Dendritic cell treated with granulocyte-macrophage colony-stimulating factor and Interleukin-4, amounts not matched to agents 40 ng/mL and 50 ng/mL, for 4 days (primary cell): ENCODE results near the gene CPLX1.
"Not testable (repeated sequence)": the region's sequence is repeated elsewhere in the genome, so short reads cannot be mapped to it uniquely, and the experiment has no call there.

ENCODE experiments used
- H3K27ac Mint-ChIP-seq: one replicate; pipeline ENCODE4 v1.8.0; 2022; ENCODE audit warnings: mild to moderate bottlenecking, mixed read lengths
- H3K27me3 Mint-ChIP-seq: one replicate; pipeline ENCODE4 v1.8.0; 2022; ENCODE audit warnings: mild to moderate bottlenecking, mixed read lengths
- H3K36me3 Mint-ChIP-seq: one replicate; pipeline ENCODE4 v1.8.0; 2022; ENCODE audit warnings: low read depth, mixed read lengths
- H3K4me1 Mint-ChIP-seq: one replicate; pipeline ENCODE4 v1.8.0; 2022; ENCODE audit warnings: low read depth, mixed read lengths
- H3K4me3 Mint-ChIP-seq: one replicate; pipeline ENCODE4 v1.8.0; 2022; ENCODE audit warnings: mild to moderate bottlenecking, moderate library complexity, mixed read lengths
- H3K9me3 Mint-ChIP-seq: one replicate; pipeline ENCODE4 v1.8.0; 2022; ENCODE audit warnings: mixed read lengths
- intact Hi-C: fragments of 100-400 bp; cut with micrococcal nuclease; formaldehyde crosslinking; loops from one replicate; pipeline ENCODE4 v1.15.0; 2022

Gene CPLX1

DNA sequence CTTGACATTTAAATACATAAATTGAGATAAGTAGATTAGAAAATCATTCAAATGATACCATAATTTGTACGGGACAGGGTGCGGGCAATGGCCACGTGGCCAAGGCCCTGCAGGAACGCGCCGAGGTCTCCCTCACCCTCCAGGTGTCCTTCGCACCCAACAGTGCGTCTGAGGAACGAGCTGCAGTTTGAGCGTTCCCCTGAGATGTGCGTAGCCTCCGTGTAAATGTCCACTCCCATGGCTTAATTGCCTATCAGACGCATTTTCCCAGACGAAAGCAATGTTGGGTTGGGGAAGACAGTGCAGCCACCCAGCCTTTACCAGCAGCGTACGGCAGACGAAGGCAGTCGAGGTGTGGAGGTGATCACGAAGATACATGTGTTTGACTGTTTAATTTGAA lies 56.4 kb downstream of the CPLX1 start:
- peaks cover 34% of the 10 kb centered on the region for H3K4me1 Mint-ChIP-seq
- no peaks in the 10 kb centered on the region for H3K27me3 Mint-ChIP-seq
- H3K36me3 Mint-ChIP-seq, result peaks cover 97% of the 10 kb centered on the region
- no peak overlapping the region for H3K4me3 Mint-ChIP-seq
- peaks cover 3% of the 10 kb centered on the region for H3K9me3 Mint-ChIP-seq
- H3K27ac Mint-ChIP-seq, result no peak overlapping the region
- intact Hi-C loops, result no loop called here

- H3K27me3 Mint-ChIP-seq, result no peaks in the 10 kb centered on the region
- no peaks in the 10 kb centered on the region for H3K9me3 Mint-ChIP-seq
- H3K4me1 Mint-ChIP-seq, result peaks cover 30% of the 10 kb centered on the region
- intact Hi-C loops, result no loop called here
- H3K36me3 Mint-ChIP-seq, result peaks cover 97% of the 10 kb centered on the region
- H3K4me3 Mint-ChIP-seq, result no peak overlapping the region
- H3K27ac Mint-ChIP-seq, result no peak overlapping the region
These were observed 56.9 kb downstream of the CPLX1 start for GRCh38 chr4:768995-769394.

DNA sequence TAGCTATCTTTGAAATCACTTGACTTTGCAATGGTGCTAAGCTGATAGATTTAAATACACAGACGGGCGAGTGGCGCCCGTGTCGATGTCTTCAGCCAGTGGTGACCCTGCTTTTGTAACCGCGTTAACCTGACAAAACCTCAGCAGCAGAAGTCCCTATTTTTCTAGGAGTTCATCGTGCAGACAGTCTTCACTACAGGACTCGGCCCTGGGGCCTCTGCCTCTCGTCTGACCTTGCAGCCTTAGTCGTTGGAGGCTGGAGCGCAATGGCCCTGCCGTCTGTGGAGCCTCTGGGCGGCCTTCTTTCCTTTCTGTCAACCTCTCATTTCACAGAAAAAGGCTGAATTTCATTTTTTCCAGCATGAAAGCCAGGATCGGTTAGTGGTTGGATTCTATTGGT lies 57.9 kb downstream of the CPLX1 start:
- Mint-ChIP-seq H3K36me3 (peaks cover 97% of the 10 kb centered on the region), H3K27ac (no peak overlapping the region), H3K9me3 (no peaks in the 10 kb centered on the region), H3K4me1 (peaks cover 21% of the 10 kb centered on the region), H3K4me3 (no peak overlapping the region), H3K27me3 (no peaks in the 10 kb centered on the region)
- intact Hi-C loops, result no loop called here

DNA sequence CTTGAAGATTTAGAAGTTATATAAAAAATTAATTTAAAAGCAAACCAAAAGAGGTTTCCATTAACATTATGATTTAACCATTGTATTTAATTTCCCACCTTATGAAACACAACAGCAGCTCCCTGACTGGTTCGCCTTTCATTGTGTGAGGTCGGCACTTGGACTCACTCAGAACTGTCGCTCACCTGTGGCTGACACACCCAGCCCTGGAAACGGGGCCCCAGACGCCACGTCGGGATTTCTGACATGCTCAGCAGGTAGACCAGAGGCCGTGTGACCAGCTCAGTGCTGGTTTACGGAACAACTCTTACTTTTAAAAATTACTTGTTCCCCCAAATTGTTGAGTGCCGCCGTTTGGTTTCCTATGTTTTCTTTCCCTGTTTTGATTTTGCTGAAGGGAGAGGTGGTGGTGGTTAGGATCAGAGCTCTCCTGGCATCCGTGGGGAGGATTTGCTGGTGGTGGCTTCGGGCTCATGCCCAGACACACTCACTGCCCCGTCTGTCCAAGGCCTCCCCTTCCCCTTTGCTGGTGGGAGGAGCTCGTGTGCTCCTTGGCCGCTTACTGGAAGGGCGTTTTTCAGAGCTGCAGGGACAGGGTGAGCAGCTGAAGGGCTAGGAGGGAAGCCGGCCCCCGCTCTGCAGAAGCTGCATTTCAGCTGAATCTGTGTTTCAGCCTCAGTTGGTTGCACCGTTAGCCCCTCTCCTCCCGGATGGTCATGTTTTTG lies 59.2 kb downstream of the CPLX1 start:
- no peaks in the 10 kb centered on the region for H3K27me3 Mint-ChIP-seq
- peaks cover 2% of the 10 kb centered on the region for H3K9me3 Mint-ChIP-seq
- peaks cover 20% of the 10 kb centered on the region for H3K4me1 Mint-ChIP-seq
- no peak overlapping the region for H3K27ac Mint-ChIP-seq
- intact Hi-C loops, result no loop called here
- H3K36me3 Mint-ChIP-seq, result peaks cover 98% of the 10 kb centered on the region
- H3K4me3 Mint-ChIP-seq, result no peak overlapping the region

DNA sequence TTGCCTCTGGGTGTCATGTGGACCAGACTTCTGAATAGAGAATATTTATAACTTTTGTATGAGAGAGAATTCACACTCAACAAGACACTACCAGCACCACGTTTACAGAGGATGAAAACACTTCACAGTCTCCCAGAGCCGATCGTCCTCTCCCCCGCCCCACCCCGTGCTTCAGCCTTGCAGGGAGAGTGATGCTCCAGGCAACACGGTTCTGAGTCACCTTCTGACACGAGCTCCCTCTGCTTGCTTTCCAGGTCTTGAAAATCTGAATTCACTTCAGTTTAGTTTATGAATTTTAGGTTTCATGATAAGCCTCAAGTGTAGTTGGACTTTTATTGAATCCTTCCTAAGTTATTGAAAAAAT lies 59.8 kb downstream of the CPLX1 start:
- no peak overlapping the region for H3K27ac Mint-ChIP-seq
- H3K27me3 Mint-ChIP-seq, result no peaks in the 10 kb centered on the region
- peaks cover 20% of the 10 kb centered on the region for H3K4me1 Mint-ChIP-seq
- peaks cover 98% of the 10 kb centered on the region for H3K36me3 Mint-ChIP-seq
- intact Hi-C loops, result no loop called here
- H3K4me3 Mint-ChIP-seq, result no peak overlapping the region
- peaks cover 8% of the 10 kb centered on the region for H3K9me3 Mint-ChIP-seq

DNA sequence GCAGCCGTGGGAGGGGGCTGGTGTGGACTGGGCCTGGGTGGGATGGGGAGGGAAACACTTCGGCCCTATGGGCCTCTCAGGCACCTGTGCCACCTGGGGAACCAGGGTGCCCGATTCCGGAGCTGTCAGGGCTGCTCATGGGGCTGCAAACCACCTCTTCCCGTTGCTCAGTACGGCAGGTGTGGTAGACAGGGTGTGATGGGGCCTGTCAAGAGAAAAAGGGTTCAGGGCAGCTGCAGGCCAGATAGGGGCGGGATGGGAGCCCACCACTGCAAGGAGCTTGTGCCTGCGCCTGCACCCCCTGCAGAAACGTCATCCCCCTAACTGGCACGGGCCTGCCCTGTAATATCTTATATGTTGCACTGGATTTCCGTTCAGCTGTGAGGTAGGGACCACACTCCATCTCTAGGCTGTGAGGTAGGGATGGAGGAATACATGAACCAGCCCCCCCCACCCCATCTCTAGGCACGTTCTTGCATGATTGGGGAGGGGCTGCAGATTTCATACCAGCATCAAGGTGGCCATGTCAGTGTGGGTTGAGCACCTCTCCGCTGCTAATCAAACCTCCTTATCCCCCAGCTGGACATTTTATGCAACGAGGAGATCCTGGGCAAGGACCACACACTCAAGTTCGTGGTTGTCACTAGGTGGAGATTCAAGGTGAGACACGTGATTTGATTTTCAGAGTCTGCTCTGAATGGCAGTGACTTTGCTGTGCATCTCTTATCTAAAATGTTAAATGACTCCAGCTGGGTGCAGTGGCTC lies 61.3 kb downstream of the CPLX1 start:
- peaks cover 98% of the 10 kb centered on the region for H3K36me3 Mint-ChIP-seq
- H3K27me3 Mint-ChIP-seq, result no peaks in the 10 kb centered on the region
- intact Hi-C loops, result no loop called here
- H3K4me3 Mint-ChIP-seq, result no peak overlapping the region
- H3K4me1 Mint-ChIP-seq, result peaks cover 29% of the 10 kb centered on the region
- H3K9me3 Mint-ChIP-seq, result peaks cover 21% of the 10 kb centered on the region
- H3K27ac Mint-ChIP-seq, result no peak overlapping the region

GRCh38 chr4:763922-764321 lies 62.0 kb downstream of the CPLX1 start:
- Mint-ChIP-seq H3K27ac (no peak overlapping the region), H3K9me3 (peaks cover 23% of the 10 kb centered on the region), H3K27me3 (no peaks in the 10 kb centered on the region), H3K4me1 (peaks cover 30% of the 10 kb centered on the region), H3K4me3 (no peak overlapping the region), H3K36me3 (peaks cover 92% of the 10 kb centered on the region)
- intact Hi-C loops, result no loop called here

GRCh38 chr4:763191-763810 lies 62.6 kb downstream of the CPLX1 start:
- Mint-ChIP-seq H3K9me3 (peaks cover 23% of the 10 kb centered on the region), H3K27me3 (no peaks in the 10 kb centered on the region), H3K4me1 (peaks cover 30% of the 10 kb centered on the region), H3K4me3 (no peak overlapping the region), H3K36me3 (peaks cover 90% of the 10 kb centered on the region), H3K27ac (no peak overlapping the region)
- intact Hi-C loops, result no loop called here

DNA sequence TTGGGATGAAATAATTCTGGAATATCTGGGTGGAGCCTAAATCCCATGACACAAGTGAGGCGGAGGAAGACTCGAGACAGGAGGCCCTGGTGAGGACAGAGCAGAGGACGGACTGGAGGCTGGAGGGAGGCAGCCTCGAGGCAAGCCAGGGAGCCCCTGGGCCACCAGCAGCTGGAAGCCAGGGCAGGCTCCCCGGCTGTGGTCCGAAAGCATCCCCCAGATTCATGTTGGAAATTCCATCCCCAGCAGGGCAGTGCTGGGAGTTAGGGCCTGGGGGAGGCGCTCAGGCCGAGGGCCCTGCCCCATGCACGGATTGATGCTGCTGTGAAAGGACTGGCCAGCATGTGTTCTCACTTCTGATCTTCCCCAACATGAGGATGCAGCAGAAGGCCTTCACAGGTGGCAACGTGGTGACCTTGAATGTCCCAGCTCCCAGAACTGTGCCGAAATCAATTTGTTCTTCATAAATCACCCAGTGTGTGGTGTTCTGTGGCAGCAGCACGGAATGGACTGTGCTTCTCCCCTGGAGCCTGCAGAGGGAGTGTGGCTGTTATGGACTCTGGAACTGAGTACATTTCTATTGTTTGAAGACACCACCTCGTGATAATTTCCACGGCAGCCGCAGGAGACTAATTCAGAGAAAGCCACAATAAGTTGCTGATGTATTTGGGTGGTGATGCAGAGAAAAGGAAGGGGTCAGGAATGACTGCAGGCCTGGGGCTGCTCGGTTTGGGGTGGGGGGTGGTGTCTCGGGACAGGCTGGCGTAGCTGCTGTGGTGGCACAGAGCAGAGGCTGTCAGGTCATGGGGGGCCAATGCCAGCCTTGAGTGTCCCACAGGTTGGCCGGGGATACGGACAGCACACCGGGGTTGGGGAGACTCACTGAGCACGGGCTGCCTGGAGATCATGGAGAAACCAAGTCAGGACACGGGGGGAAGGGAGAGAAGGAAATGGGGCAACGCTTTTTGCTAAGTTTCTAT lies 63.4 kb downstream of the CPLX1 start:
- intact Hi-C loops, result no loop called here
- peaks cover 23% of the 10 kb centered on the region for H3K9me3 Mint-ChIP-seq
- no peaks in the 10 kb centered on the region for H3K27me3 Mint-ChIP-seq
- no peak overlapping the region for H3K27ac Mint-ChIP-seq
- H3K4me3 Mint-ChIP-seq, result no peak overlapping the region
- peaks cover 91% of the 10 kb centered on the region for H3K36me3 Mint-ChIP-seq
- peaks cover 30% of the 10 kb centered on the region for H3K4me1 Mint-ChIP-seq

DNA sequence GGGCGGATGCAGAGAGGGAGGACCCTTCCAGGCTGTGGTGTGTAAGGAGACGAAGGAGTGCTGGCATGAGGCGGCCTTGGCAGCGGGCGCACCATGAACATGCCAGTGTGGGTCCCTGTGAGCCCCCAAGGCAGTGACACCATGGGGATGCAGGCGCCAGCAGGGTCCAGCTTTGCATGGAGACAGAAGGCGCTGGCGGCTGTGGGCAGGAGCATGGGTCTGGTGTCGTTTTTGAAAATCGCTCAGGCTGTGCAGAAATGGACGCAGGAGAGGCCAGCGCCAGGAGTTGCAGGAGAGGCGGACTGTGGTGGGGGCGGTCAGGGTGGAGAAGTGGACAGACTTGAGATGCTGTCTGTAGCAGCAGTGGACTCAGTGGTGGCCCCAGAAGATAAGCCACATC lies 64.2 kb downstream of the CPLX1 start:
- H3K4me1 Mint-ChIP-seq, result peaks cover 30% of the 10 kb centered on the region
- peaks cover 23% of the 10 kb centered on the region for H3K9me3 Mint-ChIP-seq
- no peak overlapping the region for H3K27ac Mint-ChIP-seq
- intact Hi-C loops, result no loop called here
- no peak overlapping the region for H3K4me3 Mint-ChIP-seq
- no peaks in the 10 kb centered on the region for H3K27me3 Mint-ChIP-seq
- H3K36me3 Mint-ChIP-seq, result peaks cover 91% of the 10 kb centered on the region

- intact Hi-C loops, result no loop called here
- Mint-ChIP-seq H3K4me3 (no peak overlapping the region), H3K9me3 (peaks cover 23% of the 10 kb centered on the region), H3K27me3 (no peaks in the 10 kb centered on the region), H3K27ac (no peak overlapping the region), H3K4me1 (peaks cover 26% of the 10 kb centered on the region), H3K36me3 (peaks cover 90% of the 10 kb centered on the region)
These were observed 64.8 kb downstream of the CPLX1 start for GRCh38 chr4:761086-761485.

DNA sequence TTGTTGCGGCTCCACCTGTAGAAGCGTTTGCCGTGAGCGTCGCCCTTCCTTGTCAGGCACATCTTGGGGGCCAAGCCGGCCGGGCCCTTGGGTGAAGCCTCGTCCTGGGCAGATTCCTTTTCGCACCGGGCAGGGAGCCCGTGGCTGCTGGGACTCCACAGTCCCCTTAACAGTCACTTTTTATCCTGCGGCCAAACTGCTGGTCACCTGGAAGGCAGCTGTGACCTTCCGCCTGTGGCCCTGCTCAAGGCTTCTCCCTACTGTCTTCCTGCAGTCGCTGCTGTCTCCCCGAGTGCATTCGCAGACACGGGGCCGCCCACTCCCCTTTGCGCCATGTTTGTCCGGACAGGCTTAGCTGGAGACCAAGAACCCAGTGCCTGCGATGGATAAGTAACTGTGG lies 65.3 kb downstream of the CPLX1 start:
- Mint-ChIP-seq H3K9me3 (peaks cover 23% of the 10 kb centered on the region), H3K36me3 (peaks cover 90% of the 10 kb centered on the region), H3K27ac (no peak overlapping the region), H3K27me3 (no peaks in the 10 kb centered on the region), H3K4me1 (peaks cover 22% of the 10 kb centered on the region), H3K4me3 (no peak overlapping the region)
- intact Hi-C loops, result no loop called here

GRCh38 chr4:759810-760209 lies 66.1 kb downstream of the CPLX1 start:
- H3K27ac Mint-ChIP-seq, intact Hi-C loops, H3K27me3 Mint-ChIP-seq: not testable (repeated sequence)
- H3K4me1 Mint-ChIP-seq, result peaks cover 14% of the 10 kb centered on the region
- peaks cover 23% of the 10 kb centered on the region for H3K9me3 Mint-ChIP-seq
- peaks cover 90% of the 10 kb centered on the region for H3K36me3 Mint-ChIP-seq
- peak overlapping the region; percentile 52 for H3K4me3 Mint-ChIP-seq
